Left lung (tissue), 10 donors: ENCODE results near the gene MINAR2. TPM values are rescaled to one million over a fixed set of nuclear protein-coding genes. Genes with fewer than 3 reads are reported as not detected.

Source experiments
- ATAC-seq: fragments of 200-7000 bp; cut with Tn5 transposase; one replicate; pipeline ENCODE4 v1.9.1; 2020; ENCODE audit warnings: moderate library complexity
- DNase-seq, 4 donors: peaks; one replicate each; pipeline ENCODE4 v3.0.0-alpha.2; 2013 to 2020
- H3K27ac ChIP-seq, 2 donors: fragments of 200-600 bp; sonication (generic) in 1 of 2; one replicate each; pipeline versions ENCODE4 v1.5.0 to v1.8.0; 2020 to 2021
- H3K27me3 ChIP-seq, 2 donors: fragments of 200-600 bp; sonication (generic) in 1 of 2; one replicate each; pipeline versions ENCODE4 v1.5.0 to v1.8.0; 2020 to 2021
- H3K36me3 ChIP-seq, 2 donors: fragments of 200-600 bp; sonication (generic) in 1 of 2; one replicate each; pipeline versions ENCODE4 v1.5.0 to v1.8.0; 2020 to 2021
- H3K4me1 ChIP-seq, 2 donors: fragments of 200-600 bp; one replicate each; pipeline ENCODE4 v1.8.0; 2021
- H3K4me3 ChIP-seq, 2 donors: fragments of 200-600 bp; sonication (generic) in 1 of 2; one replicate each; pipeline versions ENCODE4 v1.5.0 to v1.8.0; 2020 to 2021; ENCODE audit warnings: mild to moderate bottlenecking in 1 of 2
- H3K9me3 ChIP-seq, 2 donors: fragments of 200-600 bp; sonication (generic) in 1 of 2; one replicate each; pipeline versions ENCODE4 v1.5.0 to v1.8.0; 2020 to 2021
- intact Hi-C, 2 donors: fragments of 100-400 bp; cut with DNase I; formaldehyde crosslinking; loops; one replicate each; pipeline versions ENCODE4 v1.11.2 to v1.14.2; 2022
- polyA plus RNA-seq, 6 donors: library from polyadenylated mRNA; unstranded; fragments of 120-200 nt; gene quantifications; one replicate each; pipeline ENCODE4 v1.2.1, GENCODE V29; 2013; ENCODE audit not compliant: insufficient read length in 6 of 6
- total RNA-seq, 2 donors: library from RNA; stranded (reverse); fragmentation: NEBNext Ultra II Directional; extraction: Animal tissue kit (Norgen Biotek cat#: 25700); gene quantifications; one replicate each; pipeline ENCODE4 v1.2.1, GENCODE V29; 2021
- TF ChIP-seq, protein P1 (sequence below), 2 donors: fragments of 200-600 bp; sonication (generic) in 1 of 2; IDR thresholded peaks; one replicate each; pipeline versions ENCODE4 v1.5.0 to v1.8.0; 2021; ENCODE audit warnings: antibody characterized with exemption in 2 of 2
- donor health status: DM: no; HTN: yes; CAD: no.
- donor health status: DM: no; HTN: no; CAD: no.

Gene MINAR2
- total and polyA plus RNA-seq, 8 donors: 0.10 to 0.11 TPM; not detected in 6

DNA sequence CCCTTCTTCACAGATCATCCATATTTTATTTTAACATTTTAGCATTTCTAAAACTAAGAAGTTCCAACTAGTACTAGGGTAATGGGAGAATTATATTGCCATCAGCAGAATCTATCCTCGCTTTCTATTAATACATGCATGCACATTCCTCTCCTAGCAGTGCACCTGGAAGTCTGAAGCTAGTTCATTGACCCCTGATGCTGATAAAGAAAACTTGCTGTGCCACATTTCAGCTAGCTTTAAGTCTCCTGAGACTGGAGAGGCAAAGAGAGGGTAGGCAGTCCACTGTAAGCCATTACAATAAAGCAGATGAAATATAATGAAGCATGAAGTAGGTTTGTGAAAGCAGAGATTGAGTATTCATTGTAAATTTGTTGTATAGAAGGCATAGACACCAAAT lies 15.8 kb downstream of the MINAR2 start:
- Histone ChIP-seq H3K27ac (no peak overlapping the region), H3K4me3 (no peak overlapping the region), H3K36me3 (no peaks in the 10 kb centered on the region), H3K4me1 (no peaks in the 10 kb centered on the region), H3K9me3 (no peaks in the 10 kb centered on the region), H3K27me3 (no peaks in the 10 kb centered on the region)
- TF ChIP-seq, protein P1, sequence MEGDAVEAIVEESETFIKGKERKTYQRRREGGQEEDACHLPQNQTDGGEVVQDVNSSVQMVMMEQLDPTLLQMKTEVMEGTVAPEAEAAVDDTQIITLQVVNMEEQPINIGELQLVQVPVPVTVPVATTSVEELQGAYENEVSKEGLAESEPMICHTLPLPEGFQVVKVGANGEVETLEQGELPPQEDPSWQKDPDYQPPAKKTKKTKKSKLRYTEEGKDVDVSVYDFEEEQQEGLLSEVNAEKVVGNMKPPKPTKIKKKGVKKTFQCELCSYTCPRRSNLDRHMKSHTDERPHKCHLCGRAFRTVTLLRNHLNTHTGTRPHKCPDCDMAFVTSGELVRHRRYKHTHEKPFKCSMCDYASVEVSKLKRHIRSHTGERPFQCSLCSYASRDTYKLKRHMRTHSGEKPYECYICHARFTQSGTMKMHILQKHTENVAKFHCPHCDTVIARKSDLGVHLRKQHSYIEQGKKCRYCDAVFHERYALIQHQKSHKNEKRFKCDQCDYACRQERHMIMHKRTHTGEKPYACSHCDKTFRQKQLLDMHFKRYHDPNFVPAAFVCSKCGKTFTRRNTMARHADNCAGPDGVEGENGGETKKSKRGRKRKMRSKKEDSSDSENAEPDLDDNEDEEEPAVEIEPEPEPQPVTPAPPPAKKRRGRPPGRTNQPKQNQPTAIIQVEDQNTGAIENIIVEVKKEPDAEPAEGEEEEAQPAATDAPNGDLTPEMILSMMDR (IDR thresholded peaks at IDR 0.05): no peak
- ATAC-seq: no peak
- no peak for DNase-seq
- intact Hi-C loops: no loop called here

DNA sequence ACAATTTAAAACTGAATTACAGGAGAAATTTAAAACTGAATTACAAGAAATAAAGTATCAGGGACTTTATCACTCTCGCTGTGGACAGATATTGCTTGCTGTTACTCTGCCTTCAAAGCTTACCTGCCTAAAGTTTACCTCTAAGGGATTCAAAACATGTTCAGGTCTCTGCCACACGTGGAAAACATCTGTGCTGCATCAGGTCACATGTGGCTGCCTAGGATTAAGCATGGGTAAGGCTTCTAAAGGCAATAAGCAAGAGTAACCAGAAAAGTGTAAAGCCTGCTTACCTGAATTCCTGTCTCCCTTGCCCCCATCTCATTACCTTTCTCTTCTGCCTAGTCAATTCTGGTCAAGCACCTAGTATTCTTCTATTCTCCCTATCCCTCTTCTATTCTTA lies 18.9 kb downstream of the MINAR2 start:
- Histone ChIP-seq H3K4me3 (no peak overlapping the region), H3K36me3 (no peaks in the 10 kb centered on the region), H3K9me3 (no peaks in the 10 kb centered on the region), H3K27me3 (no peaks in the 10 kb centered on the region), H3K27ac (no peak overlapping the region), H3K4me1 (no peaks in the 10 kb centered on the region)
- no peak for ATAC-seq
- no peak for DNase-seq
- intact Hi-C loops: no loop called here
- TF ChIP-seq, protein P1 (IDR thresholded peaks at IDR 0.05): no peak

DNA sequence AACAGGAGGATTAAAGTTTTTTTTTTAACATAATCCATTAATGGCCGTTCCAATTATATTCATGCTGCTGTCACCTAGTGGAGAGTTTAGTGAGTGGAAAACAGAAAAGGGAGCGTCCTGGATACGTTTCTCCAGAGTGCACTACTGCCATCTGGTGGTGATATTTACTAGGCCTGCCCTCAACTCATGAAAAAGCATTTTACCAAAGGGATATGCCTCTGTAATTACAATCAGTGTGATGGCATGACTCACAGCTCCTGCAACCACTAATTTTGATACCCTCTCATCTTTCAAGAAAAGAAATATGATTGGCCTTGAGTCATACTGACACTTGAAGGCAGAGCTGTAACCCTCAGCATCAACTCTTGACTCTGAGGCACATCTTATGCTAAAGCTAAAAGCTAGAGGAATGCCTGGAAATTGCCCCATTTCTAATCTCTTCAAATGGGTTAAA lies 20.1 kb downstream of the MINAR2 start:
- Histone ChIP-seq H3K4me1 (no peaks in the 10 kb centered on the region), H3K4me3 (no peak overlapping the region), H3K27me3 (no peaks in the 10 kb centered on the region), H3K36me3 (no peaks in the 10 kb centered on the region), H3K27ac (no peak overlapping the region), H3K9me3 (no peaks in the 10 kb centered on the region)
- intact Hi-C loops: no loop called here
- DNase-seq (peak in 3 of 4 donors; percentile 32 to 92 (median 86)), ATAC-seq (peak; percentile 98)
- TF ChIP-seq, protein P1 (IDR thresholded peaks at IDR 0.05): peak; percentile 83 to 100

DNA sequence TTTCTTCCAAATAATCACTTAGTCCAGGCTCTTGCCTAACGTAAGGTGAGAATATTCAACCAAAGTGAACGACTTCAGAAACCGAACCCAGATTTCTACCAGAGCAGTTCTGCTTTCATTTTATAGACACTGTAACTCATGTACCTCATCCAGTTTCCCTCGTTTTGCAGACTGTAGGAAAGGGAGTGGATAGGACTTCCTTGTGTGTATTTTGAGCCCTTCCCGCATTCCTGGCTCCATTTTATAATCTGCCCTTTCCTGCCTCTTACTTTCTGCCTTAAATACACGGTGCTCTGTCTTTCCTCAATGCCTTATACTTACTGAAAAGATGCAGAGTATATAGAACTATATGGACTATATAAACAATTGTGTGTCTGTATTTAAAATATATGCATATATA lies 20.8 kb downstream of the MINAR2 start:
- Histone ChIP-seq H3K27ac (no peak overlapping the region), H3K36me3 (no peaks in the 10 kb centered on the region), H3K4me1 (no peaks in the 10 kb centered on the region), H3K27me3 (no peaks in the 10 kb centered on the region), H3K4me3 (no peak overlapping the region), H3K9me3 (no peaks in the 10 kb centered on the region)
- DNase-seq (no peak), ATAC-seq (no peak)
- TF ChIP-seq, protein P1 (IDR thresholded peaks at IDR 0.05): no peak
- intact Hi-C loops: no loop called here

DNA sequence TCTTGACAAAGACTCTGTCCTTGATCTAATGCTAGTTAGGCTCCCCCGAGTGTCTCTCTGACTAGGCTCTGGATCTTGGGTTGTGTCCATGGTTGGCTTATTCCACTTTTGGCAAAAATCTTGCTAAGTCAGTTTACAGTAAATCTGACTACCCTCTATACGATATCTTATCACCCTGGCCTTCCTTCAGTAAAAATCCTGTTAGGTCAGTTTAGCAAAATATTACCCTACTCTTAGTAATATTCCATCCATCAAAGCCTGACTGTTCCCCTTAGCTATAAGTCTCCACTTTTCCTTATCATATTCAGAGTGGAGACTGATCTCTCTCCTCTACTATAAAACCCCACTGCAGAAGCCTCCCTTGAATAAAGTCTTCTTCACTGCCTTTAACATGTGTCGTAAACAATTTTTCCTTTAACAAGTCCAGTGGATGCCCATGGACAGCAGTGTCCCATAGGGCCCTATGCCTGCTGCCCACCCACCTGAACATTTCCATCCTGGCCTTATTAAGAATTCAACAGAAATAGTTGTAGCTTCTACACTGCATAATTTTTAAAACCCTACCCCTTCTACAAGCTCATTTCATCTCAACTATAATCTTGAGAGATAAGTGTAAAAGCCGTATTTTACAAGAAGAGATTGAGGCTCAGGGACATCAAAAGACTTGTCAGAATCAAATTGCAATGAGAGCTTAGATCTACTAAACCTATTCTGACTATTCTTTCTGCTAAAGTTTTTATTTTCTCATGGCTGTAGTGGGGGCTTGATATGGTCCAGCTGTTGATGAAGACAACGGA lies 22.3 kb downstream of the MINAR2 start:
- TF ChIP-seq, protein P1 (IDR thresholded peaks at IDR 0.05): no peak
- H3K27me3 ChIP-seq: no peaks in the 10 kb centered on the region
- no peaks in the 10 kb centered on the region for H3K36me3 ChIP-seq
- ATAC-seq: no peak
- no peaks in the 10 kb centered on the region for H3K4me1 ChIP-seq
- no peak overlapping the region for H3K27ac ChIP-seq
- H3K4me3 ChIP-seq: no peak overlapping the region
- no peak for DNase-seq
- intact Hi-C loops: loop anchor here in 1 of 2 donors (10.0 kb wide), 1 partner anchor 75 kb away; no protein-coding TSS in a partner anchor
- H3K9me3 ChIP-seq: no peaks in the 10 kb centered on the region
